ENCODE data around the gene CHMP4B.

CHMP4B gene

DNA sequence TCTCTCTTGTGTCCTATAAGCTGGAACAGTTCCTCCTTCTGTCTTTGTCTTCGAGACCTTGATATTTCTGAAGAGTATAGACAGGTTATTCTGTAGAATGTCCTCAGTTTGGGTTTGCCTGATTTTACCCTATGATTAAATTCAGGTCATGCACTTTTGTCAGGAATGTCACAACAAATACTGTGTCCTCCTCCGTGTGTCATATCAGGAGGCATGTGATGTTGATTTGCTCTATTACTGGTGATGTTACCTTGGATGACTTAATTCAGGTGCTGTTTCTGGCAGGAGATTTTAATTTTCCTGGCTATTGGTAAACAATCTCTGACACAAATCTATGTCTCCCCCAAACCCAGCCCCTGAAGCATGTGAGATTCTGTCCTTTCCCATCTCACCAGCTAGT lies 33.3 kb upstream of the CHMP4B start:
- H3K27ac ChIP-seq: no peak overlapping the region
- in situ Hi-C loops (cut with HindIII; ENCODE audit: low pct_ligation_motif_present, low sequenced_read_pairs): no loop called here
- no peak for TF ChIP-seq CTCF (IDR thresholded peaks at IDR 0.05; ENCODE audit: low read depth, low read length, missing control alignments)
- H3K36me3 ChIP-seq (replicated peaks): no peaks in the 10 kb centered on the region
- DNase-seq: no peak
- H3K4me3 ChIP-seq (ENCODE audit: low read depth, low read length): no peak overlapping the region
- no peaks in the 10 kb centered on the region for H3K27me3 ChIP-seq (replicated peaks)

- no peaks in the 10 kb centered on the region for H3K36me3 ChIP-seq (replicated peaks)
- no peak overlapping the region for H3K4me3 ChIP-seq (ENCODE audit: low read depth, low read length)
- no peak for DNase-seq
- H3K27ac ChIP-seq: no peak overlapping the region
- no peaks in the 10 kb centered on the region for H3K27me3 ChIP-seq (replicated peaks)
- TF ChIP-seq CTCF (IDR thresholded peaks at IDR 0.05; ENCODE audit: low read depth, low read length, missing control alignments): no peak
- in situ Hi-C loops (cut with HindIII; ENCODE audit: low pct_ligation_motif_present, low sequenced_read_pairs): no loop called here
Measured at GRCh38 chr20:33781133-33781532, 30.0 kb upstream of the CHMP4B start.

- TF ChIP-seq CTCF (IDR thresholded peaks at IDR 0.05; ENCODE audit: low read depth, low read length, missing control alignments): no peak
- H3K36me3 ChIP-seq (replicated peaks): no peaks in the 10 kb centered on the region
- no peaks in the 10 kb centered on the region for H3K27me3 ChIP-seq (replicated peaks)
- no peak for DNase-seq
- no peak overlapping the region for H3K27ac ChIP-seq
- in situ Hi-C loops (cut with HindIII; ENCODE audit: low pct_ligation_motif_present, low sequenced_read_pairs): no loop called here
- H3K4me3 ChIP-seq (ENCODE audit: low read depth, low read length): no peak overlapping the region
Measured at GRCh38 chr20:33781945-33782344, 29.2 kb upstream of the CHMP4B start.

DNA sequence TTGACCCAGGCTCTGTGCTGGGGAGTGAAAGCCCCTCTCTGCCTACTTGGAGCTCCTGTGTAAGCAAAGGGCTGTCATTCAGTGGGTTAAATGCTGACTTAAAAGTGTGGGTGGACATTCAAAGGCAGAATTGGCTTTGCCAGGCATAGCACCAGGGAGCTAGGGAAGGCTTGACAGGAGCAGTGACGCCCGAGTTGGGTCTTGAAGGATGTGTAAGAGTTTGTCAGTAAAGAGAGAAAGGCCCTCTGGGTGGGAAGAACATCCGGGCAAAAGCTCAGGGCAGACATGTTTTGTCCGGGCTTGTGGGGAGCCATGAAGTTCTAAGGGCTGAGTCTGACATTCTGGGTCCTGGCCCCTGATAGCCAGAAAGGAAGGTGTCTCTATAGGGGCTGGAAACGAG lies 27.9 kb upstream of the CHMP4B start:
- in situ Hi-C loops (cut with HindIII; ENCODE audit: low pct_ligation_motif_present, low sequenced_read_pairs): no loop called here
- TF ChIP-seq CTCF (IDR thresholded peaks at IDR 0.05; ENCODE audit: low read depth, low read length, missing control alignments): no peak
- Histone ChIP-seq H3K4me3 (ENCODE audit: low read depth, low read length) (no peak overlapping the region), H3K36me3 (replicated peaks) (no peaks in the 10 kb centered on the region), H3K27ac (no peak overlapping the region), H3K27me3 (replicated peaks) (no peaks in the 10 kb centered on the region)
- no peak for DNase-seq

- DNase-seq: no peak
- no peak overlapping the region for H3K27ac ChIP-seq
- TF ChIP-seq CTCF (IDR thresholded peaks at IDR 0.05; ENCODE audit: low read depth, low read length, missing control alignments): no peak
- no peaks in the 10 kb centered on the region for H3K27me3 ChIP-seq (replicated peaks)
- H3K36me3 ChIP-seq (replicated peaks): no peaks in the 10 kb centered on the region
- in situ Hi-C loops (cut with HindIII; ENCODE audit: low pct_ligation_motif_present, low sequenced_read_pairs): no loop called here
- no peak overlapping the region for H3K4me3 ChIP-seq (ENCODE audit: low read depth, low read length)
Measured at GRCh38 chr20:33783818-33784217, 27.3 kb upstream of the CHMP4B start.

- in situ Hi-C loops (cut with HindIII; ENCODE audit: low pct_ligation_motif_present, low sequenced_read_pairs): no loop called here
- no peaks in the 10 kb centered on the region for H3K36me3 ChIP-seq (replicated peaks)
- TF ChIP-seq CTCF (IDR thresholded peaks at IDR 0.05; ENCODE audit: low read depth, low read length, missing control alignments): no peak
- H3K27ac ChIP-seq: no peak overlapping the region
- no peaks in the 10 kb centered on the region for H3K27me3 ChIP-seq (replicated peaks)
- DNase-seq: no peak
- H3K4me3 ChIP-seq (ENCODE audit: low read depth, low read length): no peak overlapping the region
Measured at GRCh38 chr20:33784225-33784624, 26.9 kb upstream of the CHMP4B start.
